ENCODE data around the gene BCL3. TPM values are rescaled to one million over a fixed set of nuclear protein-coding genes. Genes with fewer than 3 reads are reported as not detected.

BCL3 gene
- total and polyA plus RNA-seq, 10 of the 15 experiments (the other 5 are each of a cell fraction or from before 2014, with no cell fraction given), result 0.55 to 22.7 (median 3.6) TPM

DNA sequence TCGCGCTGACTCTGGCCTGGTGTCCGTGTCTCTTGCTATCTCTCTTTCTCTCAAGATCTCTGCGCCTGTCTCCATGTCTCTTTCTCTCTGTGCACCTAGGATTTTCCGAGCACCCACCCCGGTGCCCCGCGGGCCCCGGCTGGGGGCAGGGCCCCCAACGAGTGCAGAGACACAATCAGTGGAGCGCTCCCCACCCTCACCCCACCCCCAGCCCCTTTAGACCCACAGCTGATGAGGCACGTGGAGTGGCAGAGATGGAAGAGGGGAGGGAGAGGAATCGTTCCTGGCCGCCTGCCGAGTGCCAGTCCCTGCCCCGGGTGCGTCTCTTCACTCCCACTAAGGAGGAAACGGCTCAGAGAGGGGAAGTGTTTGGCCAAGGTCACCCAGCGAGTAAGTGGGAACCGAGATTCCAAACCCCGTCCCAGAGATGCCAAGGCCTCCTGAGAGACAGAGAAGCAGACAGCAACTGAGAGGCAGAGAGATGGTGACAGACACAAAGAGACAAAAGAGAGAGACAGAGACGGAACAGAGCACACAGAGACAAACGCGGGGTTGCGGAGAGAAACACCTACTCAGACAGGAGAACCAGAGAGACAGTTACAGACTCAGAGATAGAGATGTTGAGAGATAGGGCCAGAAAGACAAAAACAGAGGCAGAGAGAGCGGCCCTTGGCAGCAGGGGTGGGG, 626 bp upstream of the BCL3 start (continued):
- TF ChIP-seq, protein P1, sequence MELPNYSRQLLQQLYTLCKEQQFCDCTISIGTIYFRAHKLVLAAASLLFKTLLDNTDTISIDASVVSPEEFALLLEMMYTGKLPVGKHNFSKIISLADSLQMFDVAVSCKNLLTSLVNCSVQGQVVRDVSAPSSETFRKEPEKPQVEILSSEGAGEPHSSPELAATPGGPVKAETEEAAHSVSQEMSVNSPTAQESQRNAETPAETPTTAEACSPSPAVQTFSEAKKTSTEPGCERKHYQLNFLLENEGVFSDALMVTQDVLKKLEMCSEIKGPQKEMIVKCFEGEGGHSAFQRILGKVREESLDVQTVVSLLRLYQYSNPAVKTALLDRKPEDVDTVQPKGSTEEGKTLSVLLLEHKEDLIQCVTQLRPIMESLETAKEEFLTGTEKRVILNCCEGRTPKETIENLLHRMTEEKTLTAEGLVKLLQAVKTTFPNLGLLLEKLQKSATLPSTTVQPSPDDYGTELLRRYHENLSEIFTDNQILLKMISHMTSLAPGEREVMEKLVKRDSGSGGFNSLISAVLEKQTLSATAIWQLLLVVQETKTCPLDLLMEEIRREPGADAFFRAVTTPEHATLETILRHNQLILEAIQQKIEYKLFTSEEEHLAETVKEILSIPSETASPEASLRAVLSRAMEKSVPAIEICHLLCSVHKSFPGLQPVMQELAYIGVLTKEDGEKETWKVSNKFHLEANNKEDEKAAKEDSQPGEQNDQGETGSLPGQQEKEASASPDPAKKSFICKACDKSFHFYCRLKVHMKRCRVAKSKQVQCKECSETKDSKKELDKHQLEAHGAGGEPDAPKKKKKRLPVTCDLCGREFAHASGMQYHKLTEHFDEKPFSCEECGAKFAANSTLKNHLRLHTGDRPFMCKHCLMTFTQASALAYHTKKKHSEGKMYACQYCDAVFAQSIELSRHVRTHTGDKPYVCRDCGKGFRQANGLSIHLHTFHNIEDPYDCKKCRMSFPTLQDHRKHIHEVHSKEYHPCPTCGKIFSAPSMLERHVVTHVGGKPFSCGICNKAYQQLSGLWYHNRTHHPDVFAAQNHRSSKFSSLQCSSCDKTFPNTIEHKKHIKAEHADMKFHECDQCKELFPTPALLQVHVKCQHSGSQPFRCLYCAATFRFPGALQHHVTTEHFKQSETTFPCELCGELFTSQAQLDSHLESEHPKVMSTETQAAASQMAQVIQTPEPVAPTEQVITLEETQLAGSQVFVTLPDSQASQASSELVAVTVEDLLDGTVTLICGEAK (IDR thresholded peaks at IDR 0.05; ENCODE audit: borderline replicate concordance), result no peak
- TF ChIP-seq STAT1 (conservative IDR thresholded peaks at IDR 0.05), result no peak
- no peak for TF ChIP-seq NFXL1 (IDR thresholded peaks at IDR 0.05; ENCODE audit: borderline replicate concordance)
- TF ChIP-seq, protein P2, sequence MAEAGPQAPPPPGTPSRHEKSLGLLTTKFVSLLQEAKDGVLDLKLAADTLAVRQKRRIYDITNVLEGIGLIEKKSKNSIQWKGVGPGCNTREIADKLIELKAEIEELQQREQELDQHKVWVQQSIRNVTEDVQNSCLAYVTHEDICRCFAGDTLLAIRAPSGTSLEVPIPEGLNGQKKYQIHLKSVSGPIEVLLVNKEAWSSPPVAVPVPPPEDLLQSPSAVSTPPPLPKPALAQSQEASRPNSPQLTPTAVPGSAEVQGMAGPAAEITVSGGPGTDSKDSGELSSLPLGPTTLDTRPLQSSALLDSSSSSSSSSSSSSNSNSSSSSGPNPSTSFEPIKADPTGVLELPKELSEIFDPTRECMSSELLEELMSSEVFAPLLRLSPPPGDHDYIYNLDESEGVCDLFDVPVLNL (IDR thresholded peaks at IDR 0.05; ENCODE audit: low read depth, low read length), result no peak
- TF ChIP-seq PAX5 (IDR thresholded peaks at IDR 0.05; ENCODE audit: borderline replicate concordance, low read depth, low read length), result no peak
- TF ChIP-seq NFYA (IDR thresholded peaks at IDR 0.05; ENCODE audit: borderline replicate concordance, low read depth, low read length), result no peak
- TF ChIP-seq, protein P3, sequence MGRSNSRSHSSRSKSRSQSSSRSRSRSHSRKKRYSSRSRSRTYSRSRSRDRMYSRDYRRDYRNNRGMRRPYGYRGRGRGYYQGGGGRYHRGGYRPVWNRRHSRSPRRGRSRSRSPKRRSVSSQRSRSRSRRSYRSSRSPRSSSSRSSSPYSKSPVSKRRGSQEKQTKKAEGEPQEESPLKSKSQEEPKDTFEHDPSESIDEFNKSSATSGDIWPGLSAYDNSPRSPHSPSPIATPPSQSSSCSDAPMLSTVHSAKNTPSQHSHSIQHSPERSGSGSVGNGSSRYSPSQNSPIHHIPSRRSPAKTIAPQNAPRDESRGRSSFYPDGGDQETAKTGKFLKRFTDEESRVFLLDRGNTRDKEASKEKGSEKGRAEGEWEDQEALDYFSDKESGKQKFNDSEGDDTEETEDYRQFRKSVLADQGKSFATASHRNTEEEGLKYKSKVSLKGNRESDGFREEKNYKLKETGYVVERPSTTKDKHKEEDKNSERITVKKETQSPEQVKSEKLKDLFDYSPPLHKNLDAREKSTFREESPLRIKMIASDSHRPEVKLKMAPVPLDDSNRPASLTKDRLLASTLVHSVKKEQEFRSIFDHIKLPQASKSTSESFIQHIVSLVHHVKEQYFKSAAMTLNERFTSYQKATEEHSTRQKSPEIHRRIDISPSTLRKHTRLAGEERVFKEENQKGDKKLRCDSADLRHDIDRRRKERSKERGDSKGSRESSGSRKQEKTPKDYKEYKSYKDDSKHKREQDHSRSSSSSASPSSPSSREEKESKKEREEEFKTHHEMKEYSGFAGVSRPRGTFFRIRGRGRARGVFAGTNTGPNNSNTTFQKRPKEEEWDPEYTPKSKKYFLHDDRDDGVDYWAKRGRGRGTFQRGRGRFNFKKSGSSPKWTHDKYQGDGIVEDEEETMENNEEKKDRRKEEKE (IDR thresholded peaks at IDR 0.05), result no peak
- TF ChIP-seq, protein P4, sequence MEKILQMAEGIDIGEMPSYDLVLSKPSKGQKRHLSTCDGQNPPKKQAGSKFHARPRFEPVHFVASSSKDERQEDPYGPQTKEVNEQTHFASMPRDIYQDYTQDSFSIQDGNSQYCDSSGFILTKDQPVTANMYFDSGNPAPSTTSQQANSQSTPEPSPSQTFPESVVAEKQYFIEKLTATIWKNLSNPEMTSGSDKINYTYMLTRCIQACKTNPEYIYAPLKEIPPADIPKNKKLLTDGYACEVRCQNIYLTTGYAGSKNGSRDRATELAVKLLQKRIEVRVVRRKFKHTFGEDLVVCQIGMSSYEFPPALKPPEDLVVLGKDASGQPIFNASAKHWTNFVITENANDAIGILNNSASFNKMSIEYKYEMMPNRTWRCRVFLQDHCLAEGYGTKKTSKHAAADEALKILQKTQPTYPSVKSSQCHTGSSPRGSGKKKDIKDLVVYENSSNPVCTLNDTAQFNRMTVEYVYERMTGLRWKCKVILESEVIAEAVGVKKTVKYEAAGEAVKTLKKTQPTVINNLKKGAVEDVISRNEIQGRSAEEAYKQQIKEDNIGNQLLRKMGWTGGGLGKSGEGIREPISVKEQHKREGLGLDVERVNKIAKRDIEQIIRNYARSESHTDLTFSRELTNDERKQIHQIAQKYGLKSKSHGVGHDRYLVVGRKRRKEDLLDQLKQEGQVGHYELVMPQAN (conservative IDR thresholded peaks at IDR 0.05), result no peak; the same call in 1 of the 2 replicates
- TF ChIP-seq, protein P5, sequence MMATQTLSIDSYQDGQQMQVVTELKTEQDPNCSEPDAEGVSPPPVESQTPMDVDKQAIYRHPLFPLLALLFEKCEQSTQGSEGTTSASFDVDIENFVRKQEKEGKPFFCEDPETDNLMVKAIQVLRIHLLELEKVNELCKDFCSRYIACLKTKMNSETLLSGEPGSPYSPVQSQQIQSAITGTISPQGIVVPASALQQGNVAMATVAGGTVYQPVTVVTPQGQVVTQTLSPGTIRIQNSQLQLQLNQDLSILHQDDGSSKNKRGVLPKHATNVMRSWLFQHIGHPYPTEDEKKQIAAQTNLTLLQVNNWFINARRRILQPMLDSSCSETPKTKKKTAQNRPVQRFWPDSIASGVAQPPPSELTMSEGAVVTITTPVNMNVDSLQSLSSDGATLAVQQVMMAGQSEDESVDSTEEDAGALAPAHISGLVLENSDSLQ (IDR thresholded peaks at IDR 0.05), result peak; percentile 38; the same call in 1 of the 2 replicates
- peak; percentile 27 for TF ChIP-seq SMAD1 (IDR thresholded peaks at IDR 0.05; ENCODE audit: low read depth, partially characterized antibody)
- no peak for TF ChIP-seq YY1 (IDR thresholded peaks at IDR 0.05; ENCODE audit: low read depth, low read length)
- TF ChIP-seq, protein P6, sequence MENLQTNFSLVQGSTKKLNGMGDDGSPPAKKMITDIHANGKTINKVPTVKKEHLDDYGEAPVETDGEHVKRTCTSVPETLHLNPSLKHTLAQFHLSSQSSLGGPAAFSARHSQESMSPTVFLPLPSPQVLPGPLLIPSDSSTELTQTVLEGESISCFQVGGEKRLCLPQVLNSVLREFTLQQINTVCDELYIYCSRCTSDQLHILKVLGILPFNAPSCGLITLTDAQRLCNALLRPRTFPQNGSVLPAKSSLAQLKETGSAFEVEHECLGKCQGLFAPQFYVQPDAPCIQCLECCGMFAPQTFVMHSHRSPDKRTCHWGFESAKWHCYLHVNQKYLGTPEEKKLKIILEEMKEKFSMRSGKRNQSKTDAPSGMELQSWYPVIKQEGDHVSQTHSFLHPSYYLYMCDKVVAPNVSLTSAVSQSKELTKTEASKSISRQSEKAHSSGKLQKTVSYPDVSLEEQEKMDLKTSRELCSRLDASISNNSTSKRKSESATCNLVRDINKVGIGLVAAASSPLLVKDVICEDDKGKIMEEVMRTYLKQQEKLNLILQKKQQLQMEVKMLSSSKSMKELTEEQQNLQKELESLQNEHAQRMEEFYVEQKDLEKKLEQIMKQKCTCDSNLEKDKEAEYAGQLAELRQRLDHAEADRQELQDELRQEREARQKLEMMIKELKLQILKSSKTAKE (IDR thresholded peaks at IDR 0.05; ENCODE audit: low read depth, poor library complexity, severe bottlenecking), result peak; percentile 32
- TF ChIP-seq PML (IDR thresholded peaks at IDR 0.05; ENCODE audit: low read length), result no peak
- 0 out of 3 replicates have a peak, but pooled peaks have one; percentile 2 for TF ChIP-seq POU2F2 (IDR thresholded peaks at IDR 0.05; ENCODE audit: borderline replicate concordance, low read depth, low read length)
- 0 out of 2 replicates have a peak, but pooled peaks have one; percentile 4 for TF ChIP-seq BACH1 (IDR thresholded peaks at IDR 0.05; ENCODE audit: borderline replicate concordance)
